Colonic mucosa (tissue), 4 donors: Measurements from ENCODE around the gene GNAI2. TPM values are rescaled to one million over a fixed set of nuclear protein-coding genes. Genes with fewer than 3 reads are reported as not detected.
A peak's percentile ranks its signal among the peaks of the same experiment; 100 is the strongest.

Experiments
- DNase-seq: peaks from one replicate; pipeline ENCODE4 v3.0.0-alpha.2; 2020
- H3K27ac ChIP-seq: fragments of 200-600 bp; one replicate; pipeline ENCODE4 v1.8.0; 2021
- H3K27me3 ChIP-seq: fragments of 200-600 bp; one replicate; pipeline ENCODE4 v1.8.0; 2021
- H3K36me3 ChIP-seq: fragments of 200-600 bp; one replicate; pipeline ENCODE4 v1.8.0; 2021
- H3K4me1 ChIP-seq: fragments of 200-600 bp; one replicate; pipeline ENCODE4 v1.8.0; 2021; ENCODE audit warnings: mild to moderate bottlenecking
- H3K4me3 ChIP-seq: fragments of 200-600 bp; one replicate; pipeline ENCODE4 v1.8.0; 2021
- H3K9ac ChIP-seq, 2 donors: one replicate each; pipeline ENCODE4 v1.7.0; 2013; ENCODE audit warnings: control low read depth in 2 of 2, low read depth in 2 of 2, low read length in 2 of 2
- H3K9me3 ChIP-seq: fragments of 200-600 bp; one replicate; pipeline ENCODE4 v1.8.0; 2021
- CTCF ChIP-seq: fragments of 200-600 bp; IDR thresholded peaks from one replicate; pipeline ENCODE4 v1.8.0; 2022; ENCODE audit warnings: antibody characterized with exemption, mild to moderate bottlenecking
- intact Hi-C: fragments of 100-400 bp; cut with DNase I; formaldehyde crosslinking; loops from one replicate; pipeline ENCODE4 v1.14.1; 2022
- total RNA-seq, 2 donors: library from RNA; stranded (reverse); fragmentation: NEBNext Ultra II Directional in 1 of 2; extraction: Animal tissue kit (Norgen Biotek cat#: 25700) in 1 of 2; gene quantifications; one replicate each; pipeline ENCODE4 v1.2.1, GENCODE V29; 2021
- donor health status: healthy.
- donor health status: DM: no; HTN: no; CAD: no.
- donor health status: DM: no; HTN: no; CAD: no.

The GNAI2 gene
- total RNA-seq, 2 donors from 2014 or later, result 48.7 to 77.4 TPM

- no peaks in the 10 kb centered on the region for H3K36me3 ChIP-seq
Measured at GRCh38 chr3:50202353-50203112, 33.5 kb upstream of the GNAI2 start.

GRCh38 chr3:50203113-50203808, 32.7 kb upstream of the GNAI2 start:
- Histone ChIP-seq H3K9me3 (no peaks in the 10 kb centered on the region), H3K4me1 (no peaks in the 10 kb centered on the region), H3K27ac (no peak overlapping the region), H3K27me3 (peaks cover 40% of the 10 kb centered on the region), H3K36me3 (no peaks in the 10 kb centered on the region), H3K9ac (no peak overlapping the region), H3K4me3 (no peak overlapping the region)
- intact Hi-C loops, result no loop called here
- no peak for DNase-seq
- TF ChIP-seq CTCF, result no peak

More at GRCh38 chr3:50202353-50203112, 33.5 kb upstream of the GNAI2 start:
- no peak for DNase-seq
- TF ChIP-seq CTCF, result no peak
- intact Hi-C loops, result no loop called here
- Histone ChIP-seq H3K4me3 (no peak overlapping the region), H3K9ac (no peak overlapping the region), H3K27me3 (peaks cover 40% of the 10 kb centered on the region), H3K9me3 (no peaks in the 10 kb centered on the region), H3K4me1 (no peaks in the 10 kb centered on the region), H3K27ac (no peak overlapping the region)

- Histone ChIP-seq H3K27me3 (peaks cover 40% of the 10 kb centered on the region), H3K27ac (no peak overlapping the region), H3K9ac (no peak overlapping the region), H3K36me3 (no peaks in the 10 kb centered on the region), H3K4me3 (no peak overlapping the region), H3K4me1 (no peaks in the 10 kb centered on the region), H3K9me3 (no peaks in the 10 kb centered on the region)
- no peak for DNase-seq
- TF ChIP-seq CTCF, result no peak
- intact Hi-C loops, result no loop called here
Measured at GRCh38 chr3:50203809-50204803, 31.9 kb upstream of the GNAI2 start.

GRCh38 chr3:50204804-50205412, 31.1 kb upstream of the GNAI2 start, which contains the start of gene SLC38A3:
TSS of gene SLC38A3 (plus strand) at chr3:50205271. CDS start at chr3:50214200, 8,929 bp downstream.
- DNase-seq, result no peak
- peaks cover 40% of the 10 kb centered on the region for H3K27me3 ChIP-seq

More at GRCh38 chr3:50204804-50205412, 31.1 kb upstream of the GNAI2 start, which contains the start of gene SLC38A3:
- peak within 1 kb of the TSS in 1 of 2 donors; percentile 12 for H3K9ac ChIP-seq
- no peaks in the 10 kb centered on the region for H3K9me3 ChIP-seq
- H3K27ac ChIP-seq, result no peak within 1 kb of the TSS
- H3K4me3 ChIP-seq, result peak within 1 kb of the TSS; percentile 9
- intact Hi-C loops, result no loop called here
- no peaks in the 10 kb centered on the region for H3K36me3 ChIP-seq
- no peak for TF ChIP-seq CTCF
- no peaks in the 10 kb centered on the region for H3K4me1 ChIP-seq
